ENCODE measurements around the gene FBXO4. TPM values are rescaled to one million over a fixed set of nuclear protein-coding genes. Genes with fewer than 3 reads are reported as not detected.

Gene FBXO4, protein sequence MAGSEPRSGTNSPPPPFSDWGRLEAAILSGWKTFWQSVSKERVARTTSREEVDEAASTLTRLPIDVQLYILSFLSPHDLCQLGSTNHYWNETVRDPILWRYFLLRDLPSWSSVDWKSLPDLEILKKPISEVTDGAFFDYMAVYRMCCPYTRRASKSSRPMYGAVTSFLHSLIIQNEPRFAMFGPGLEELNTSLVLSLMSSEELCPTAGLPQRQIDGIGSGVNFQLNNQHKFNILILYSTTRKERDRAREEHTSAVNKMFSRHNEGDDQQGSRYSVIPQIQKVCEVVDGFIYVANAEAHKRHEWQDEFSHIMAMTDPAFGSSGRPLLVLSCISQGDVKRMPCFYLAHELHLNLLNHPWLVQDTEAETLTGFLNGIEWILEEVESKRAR
- 13.4 TPM for polyA plus RNA-seq
- long read RNA-seq, donor 1 = 0 reads
- long read RNA-seq, donor 2, partial matches to known transcripts = 0 of 3 reads
- long read RNA-seq, donor 2, other reads (novel, unspliced or antisense) = 0 of 3 reads
- long read RNA-seq, donor 3, transcript FBXO4-201 (7 exons, 1,682 nt) = major isoform, 8 of 10 reads
- long read RNA-seq, donor 3, partial matches to known transcripts = 0 of 10 reads
- long read RNA-seq, donor 3, other reads (novel, unspliced or antisense) = 0 of 10 reads
- long read RNA-seq, donor 4 = 0 reads
- long read RNA-seq, donor 5, partial matches to known transcripts = 0 of 5 reads
- long read RNA-seq, donor 5, other reads (novel, unspliced or antisense) = 0 of 5 reads
- long read RNA-seq, donor 6, partial matches to known transcripts = 0 of 1 reads
- long read RNA-seq, donor 6, other reads (novel, unspliced or antisense) = 0 of 1 reads
- long read RNA-seq, donor 7, partial matches to known transcripts = 0 of 4 reads
- long read RNA-seq, donor 7, other reads (novel, unspliced or antisense) = 0 of 4 reads
- long read RNA-seq, donor 8, partial matches to known transcripts = 0 of 4 reads
- long read RNA-seq, donor 8, other reads (novel, unspliced or antisense) = 0 of 4 reads
- long read RNA-seq, donor 9, partial matches to known transcripts = 5 of 7 reads
- long read RNA-seq, donor 9, other reads (novel, unspliced or antisense) = 0 of 7 reads
- long read RNA-seq, donor 10, partial matches to known transcripts = 0 of 4 reads
- long read RNA-seq, donor 10, other reads (novel, unspliced or antisense) = 0 of 4 reads
- long read RNA-seq, donor 11, transcript FBXO4-201 (7 exons, 1,682 nt) = major isoform, 5 of 11 reads
- long read RNA-seq, donor 11, partial matches to known transcripts = 5 of 11 reads
- long read RNA-seq, donor 11, other reads (novel, unspliced or antisense) = 0 of 11 reads

- Histone ChIP-seq H3K4me1 (ENCODE audit: control insufficient read depth, insufficient read depth, low read length) (no peaks in the 10 kb centered on the region), H3K9me3 (ENCODE audit: control insufficient read depth, low read depth, low read length) (no peaks in the 10 kb centered on the region), H3K36me3 (ENCODE audit: control insufficient read depth, insufficient read depth, low read length) (peaks cover 3% of the 10 kb centered on the region), H3K27ac (ENCODE audit: low read length) (peak within 1 kb of the TSS; percentile 73), H3K27me3 (ENCODE audit: control insufficient read depth, insufficient read depth, low read length) (no peaks in the 10 kb centered on the region), H3K4me3 (ENCODE audit: low read length) (peak within 1 kb of the TSS; percentile 85)
- DNase-seq = peak; percentile 89 to 93
- no CpG with 5 or more reads among the region's 60 CpGs for WGBS (ENCODE audit: insufficient coverage, low lambda C conversion rate)
Measured at GRCh38 chr5:41924872-41925554, at the start of gene FBXO4. TSS of gene FBXO4 (plus strand) at chr5:41925281. CDS start at chr5:41925310, 29 bp downstream.

GRCh38 chr5:41876678-41877077, 48.4 kb upstream of the FBXO4 start:
- DNase-seq = no peak
- Histone ChIP-seq H3K27me3 (ENCODE audit: control insufficient read depth, insufficient read depth, low read length) (no peaks in the 10 kb centered on the region), H3K36me3 (ENCODE audit: control insufficient read depth, insufficient read depth, low read length) (no peaks in the 10 kb centered on the region), H3K27ac (ENCODE audit: low read length) (no peak overlapping the region), H3K9me3 (ENCODE audit: control insufficient read depth, low read depth, low read length) (no peaks in the 10 kb centered on the region), H3K4me1 (ENCODE audit: control insufficient read depth, insufficient read depth, low read length) (no peaks in the 10 kb centered on the region), H3K4me3 (ENCODE audit: low read length) (no peak overlapping the region)
- WGBS (ENCODE audit: insufficient coverage, low lambda C conversion rate) = no CpG with 5 or more reads among the region's 2 CpGs

DNA sequence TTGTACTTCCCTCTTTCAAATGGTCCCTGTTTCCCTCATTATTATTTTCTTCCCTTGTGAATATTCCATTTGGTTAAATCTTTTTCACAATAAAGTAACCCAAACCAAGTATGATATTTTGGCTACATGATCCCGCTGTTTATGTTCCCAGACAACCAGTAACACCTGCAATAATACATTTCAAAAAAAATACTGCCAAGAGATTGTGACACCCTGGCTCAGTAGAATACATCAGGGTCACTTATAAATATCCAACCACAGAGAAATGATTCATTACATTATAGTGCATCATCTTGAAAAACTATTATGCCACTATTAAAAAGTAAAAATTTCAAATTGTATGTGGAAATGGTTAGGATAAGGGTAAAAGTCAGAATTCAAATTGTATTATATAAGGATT, 47.7 kb upstream of the FBXO4 start:
- Histone ChIP-seq H3K27ac (ENCODE audit: low read length) (no peak overlapping the region), H3K4me3 (ENCODE audit: low read length) (no peak overlapping the region), H3K36me3 (ENCODE audit: control insufficient read depth, insufficient read depth, low read length) (no peaks in the 10 kb centered on the region), H3K4me1 (ENCODE audit: control insufficient read depth, insufficient read depth, low read length) (no peaks in the 10 kb centered on the region), H3K27me3 (ENCODE audit: control insufficient read depth, insufficient read depth, low read length) (no peaks in the 10 kb centered on the region), H3K9me3 (ENCODE audit: control insufficient read depth, low read depth, low read length) (no peaks in the 10 kb centered on the region)
- DNase-seq = no peak
- 100% methylated on average over 1 of the region's 1 CpG for WGBS (ENCODE audit: insufficient coverage, low lambda C conversion rate)

- Histone ChIP-seq H3K4me1 (ENCODE audit: control insufficient read depth, insufficient read depth, low read length) (no peaks in the 10 kb centered on the region), H3K27me3 (ENCODE audit: control insufficient read depth, insufficient read depth, low read length) (no peaks in the 10 kb centered on the region), H3K36me3 (ENCODE audit: control insufficient read depth, insufficient read depth, low read length) (no peaks in the 10 kb centered on the region), H3K4me3 (ENCODE audit: low read length) (no peak overlapping the region), H3K9me3 (ENCODE audit: control insufficient read depth, low read depth, low read length) (no peaks in the 10 kb centered on the region), H3K27ac (ENCODE audit: low read length) (no peak overlapping the region)
- no CpG with 5 or more reads among the region's 2 CpGs for WGBS (ENCODE audit: insufficient coverage, low lambda C conversion rate)
- DNase-seq = no peak
Measured at GRCh38 chr5:41878173-41878572, 46.9 kb upstream of the FBXO4 start.

DNA sequence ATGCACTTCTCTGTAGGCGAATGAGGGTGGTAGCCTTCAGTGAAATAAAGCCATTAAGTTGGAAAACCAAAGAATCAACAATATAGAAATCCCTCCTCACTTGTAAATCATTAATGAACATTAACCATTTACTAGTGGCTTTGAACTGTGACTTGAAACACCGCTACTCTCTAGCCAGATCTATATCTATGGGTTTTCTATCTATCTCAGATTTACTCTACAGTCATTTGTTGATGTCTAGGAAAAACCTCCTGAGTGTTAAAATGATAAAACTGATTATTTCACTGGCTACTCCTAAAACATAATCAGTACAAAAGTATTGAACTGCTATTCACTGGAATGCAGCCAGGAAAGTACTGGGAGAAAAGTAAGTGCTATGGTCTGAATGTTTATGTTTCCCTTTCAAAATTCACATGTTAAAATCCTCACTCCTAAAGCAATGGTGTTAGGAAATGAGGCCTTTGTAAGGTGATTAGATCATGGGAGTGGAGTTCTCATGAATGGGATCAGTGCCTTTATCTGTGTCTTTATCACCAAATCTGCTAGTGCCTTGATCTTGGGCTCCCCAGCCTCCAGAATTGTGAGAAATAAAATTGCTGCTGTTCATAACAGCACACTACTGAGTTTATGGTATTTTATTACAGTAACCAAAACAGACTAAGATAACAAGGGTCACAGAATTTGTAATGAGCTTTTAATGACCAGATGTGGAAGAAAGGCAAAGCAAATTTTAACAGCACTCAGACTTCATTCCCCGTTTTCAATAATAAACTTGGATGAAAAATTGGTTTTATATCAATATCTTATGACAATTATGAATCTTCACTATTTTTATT, 46.2 kb upstream of the FBXO4 start:
- Histone ChIP-seq H3K36me3 (ENCODE audit: control insufficient read depth, insufficient read depth, low read length) (no peaks in the 10 kb centered on the region), H3K4me1 (ENCODE audit: control insufficient read depth, insufficient read depth, low read length) (no peaks in the 10 kb centered on the region), H3K9me3 (ENCODE audit: control insufficient read depth, low read depth, low read length) (no peaks in the 10 kb centered on the region), H3K27ac (ENCODE audit: low read length) (no peak overlapping the region), H3K27me3 (ENCODE audit: control insufficient read depth, insufficient read depth, low read length) (no peaks in the 10 kb centered on the region), H3K4me3 (ENCODE audit: low read length) (no peak overlapping the region)
- WGBS (ENCODE audit: insufficient coverage, low lambda C conversion rate) = 10% methylated on average over 2 of the region's 3 CpGs
- DNase-seq = peak in 1 of 2 donors; percentile 27

GRCh38 chr5:41882765-41883164, 42.3 kb upstream of the FBXO4 start:
- Histone ChIP-seq H3K27ac (ENCODE audit: low read length) (no peak overlapping the region), H3K27me3 (ENCODE audit: control insufficient read depth, insufficient read depth, low read length) (no peaks in the 10 kb centered on the region), H3K4me3 (ENCODE audit: low read length) (no peak overlapping the region), H3K9me3 (ENCODE audit: control insufficient read depth, low read depth, low read length) (no peaks in the 10 kb centered on the region), H3K4me1 (ENCODE audit: control insufficient read depth, insufficient read depth, low read length) (no peaks in the 10 kb centered on the region), H3K36me3 (ENCODE audit: control insufficient read depth, insufficient read depth, low read length) (no peaks in the 10 kb centered on the region)
- no peak for DNase-seq
- 50% methylated on average over 1 of the region's 5 CpGs for WGBS (ENCODE audit: insufficient coverage, low lambda C conversion rate)

- no peaks in the 10 kb centered on the region for H3K36me3 ChIP-seq (ENCODE audit: control insufficient read depth, insufficient read depth, low read length)
- no peak overlapping the region for H3K27ac ChIP-seq (ENCODE audit: low read length)
- no CpG with 5 or more reads among the region's 3 CpGs for WGBS (ENCODE audit: insufficient coverage, low lambda C conversion rate)
- H3K9me3 ChIP-seq (ENCODE audit: control insufficient read depth, low read depth, low read length) = no peaks in the 10 kb centered on the region
- H3K4me1 ChIP-seq (ENCODE audit: control insufficient read depth, insufficient read depth, low read length) = no peaks in the 10 kb centered on the region
- H3K4me3 ChIP-seq (ENCODE audit: low read length) = no peak overlapping the region
- no peaks in the 10 kb centered on the region for H3K27me3 ChIP-seq (ENCODE audit: control insufficient read depth, insufficient read depth, low read length)
- DNase-seq = no peak
Measured at GRCh38 chr5:41883243-41883642, 41.8 kb upstream of the FBXO4 start.

DNA sequence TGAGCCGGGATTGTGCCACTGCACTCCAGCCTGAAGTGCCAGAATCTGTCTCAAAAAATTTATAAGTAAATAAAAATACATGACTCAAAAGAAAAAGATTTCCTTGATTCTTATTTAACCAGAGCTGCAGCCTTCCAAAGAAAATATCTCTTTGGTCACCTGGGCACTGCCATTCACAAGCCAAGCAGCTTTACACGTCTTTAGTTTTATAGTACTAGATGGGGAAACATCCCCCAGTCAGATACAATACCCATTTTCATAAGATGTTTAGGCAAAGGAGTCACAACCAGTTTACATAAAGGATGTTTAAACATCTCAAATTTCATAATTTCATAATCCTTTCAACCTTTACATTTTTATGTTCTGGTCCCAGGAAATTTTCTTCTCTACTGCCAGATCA, 41.1 kb upstream of the FBXO4 start:
- no peaks in the 10 kb centered on the region for H3K27me3 ChIP-seq (ENCODE audit: control insufficient read depth, insufficient read depth, low read length)
- H3K36me3 ChIP-seq (ENCODE audit: control insufficient read depth, insufficient read depth, low read length) = no peaks in the 10 kb centered on the region
- no peak overlapping the region for H3K27ac ChIP-seq (ENCODE audit: low read length)
- H3K4me3 ChIP-seq (ENCODE audit: low read length) = no peak overlapping the region
- no peaks in the 10 kb centered on the region for H3K9me3 ChIP-seq (ENCODE audit: control insufficient read depth, low read depth, low read length)
- WGBS (ENCODE audit: insufficient coverage, low lambda C conversion rate) = 100% methylated on average over 1 of the region's 2 CpGs
- no peak for DNase-seq
- no peaks in the 10 kb centered on the region for H3K4me1 ChIP-seq (ENCODE audit: control insufficient read depth, insufficient read depth, low read length)

DNA sequence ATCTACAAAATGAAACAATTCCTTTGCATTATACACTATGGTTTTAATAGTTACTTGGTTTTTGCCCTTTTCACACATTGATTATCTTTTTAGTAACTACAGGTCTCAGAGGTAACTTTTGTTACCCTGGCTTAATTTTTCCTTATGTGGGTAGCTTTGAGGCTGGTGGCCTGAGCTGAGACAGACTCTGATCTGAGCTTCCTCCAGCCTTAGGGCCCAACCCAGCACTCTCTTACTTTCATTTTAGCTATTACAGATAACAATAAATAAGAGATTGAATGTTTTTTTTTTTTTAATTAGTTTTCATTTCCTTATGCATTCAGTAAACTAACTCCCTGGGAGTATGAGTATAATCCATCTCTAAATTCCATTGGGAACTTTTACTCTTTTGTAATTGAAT, 39.8 kb upstream of the FBXO4 start:
- Histone ChIP-seq H3K4me1 (ENCODE audit: control insufficient read depth, insufficient read depth, low read length) (no peaks in the 10 kb centered on the region), H3K36me3 (ENCODE audit: control insufficient read depth, insufficient read depth, low read length) (no peaks in the 10 kb centered on the region), H3K4me3 (ENCODE audit: low read length) (no peak overlapping the region), H3K27ac (ENCODE audit: low read length) (no peak overlapping the region), H3K9me3 (ENCODE audit: control insufficient read depth, low read depth, low read length) (no peaks in the 10 kb centered on the region), H3K27me3 (ENCODE audit: control insufficient read depth, insufficient read depth, low read length) (no peaks in the 10 kb centered on the region)
- DNase-seq = no peak

Data from large intestine (tissue), 12 donors.